ENCODE data around the gene VCP. TPM values are rescaled to one million over a fixed set of nuclear protein-coding genes. Genes with fewer than 3 reads are reported as not detected.

Gene VCP
- polyA plus RNA-seq, 1 donor (not counting 4 experiments of a cell fraction or from before 2014, with no cell fraction given) = 414 TPM

GRCh38 chr9:35044071-35044470, 28.4 kb downstream of the VCP start:
- Histone ChIP-seq H3K27me3 (ENCODE audit: control insufficient read depth, extremely low read depth, insufficient read depth, low read length) (no peaks in the 10 kb centered on the region), H2AFZ (ENCODE audit: control insufficient read depth, low read length) (no peak overlapping the region), H3K79me2 (ENCODE audit: control insufficient read depth, insufficient read depth, low read length) (no peaks in the 10 kb centered on the region), H3K4me3 (ENCODE audit: control insufficient read depth in 2 of 3, extremely low read depth in 1 of 3, insufficient read depth in 2 of 3, low read depth in 1 of 3, low read length in 3 of 3) (no peak overlapping the region), H3K9ac (ENCODE audit: control insufficient read depth, extremely low read depth, insufficient read depth, low read length) (no peak overlapping the region), H4K20me1 (ENCODE audit: control insufficient read depth, extremely low read depth, insufficient read depth, low read length) (peaks cover 2% of the 10 kb centered on the region), H3K4me1 (ENCODE audit: control insufficient read depth, extremely low read depth, insufficient read depth, low read length) (peaks cover 17% of the 10 kb centered on the region), H3K27ac (ENCODE audit: control insufficient read depth, insufficient read depth, low read length) (no peak overlapping the region), H3K9me3 (ENCODE audit: control insufficient read depth, low read depth, low read length) (no peaks in the 10 kb centered on the region), H3K4me2 (ENCODE audit: control insufficient read depth, extremely low read depth, insufficient read depth, low read depth, low read length) (no peak overlapping the region), H3K9me1 (ENCODE audit: control insufficient read depth, extremely low read depth, insufficient read depth, low read length) (no peaks in the 10 kb centered on the region), H3K36me3 (ENCODE audit: control insufficient read depth in 2 of 2, extremely low read depth in 1 of 2, insufficient read depth in 2 of 2, low read length in 2 of 2) (peaks cover 3 to 6% of the 10 kb centered on the region in 2 experiments)
- DNase-seq (ENCODE audit: low read depth, low spot score) (no peak), FAIRE-seq (no peak)
- dilution Hi-C loops (cut with MboI; ENCODE audit: extremely low pct_ligation_motif_present, low sequenced_read_pairs) = no loop called here
- TF ChIP-seq EZH2 (IDR thresholded peaks at IDR 0.05; ENCODE audit: low read length) (no peak), CTCF (optimal IDR thresholded peaks at IDR 0.05 in 1 of 3, IDR thresholded peaks at IDR 0.05 in 1 of 3, conservative IDR thresholded peaks at IDR 0.05 in 1 of 3; ENCODE audit: extremely low read depth in 1 of 3, insufficient read depth in 2 of 3, low read length in 3 of 3) (no peak)

GRCh38 chr9:35042891-35043545, 29.4 kb downstream of the VCP start:
- peaks cover 3% of the 10 kb centered on the region in 2 experiments for H3K36me3 ChIP-seq (ENCODE audit: control insufficient read depth in 2 of 2, extremely low read depth in 1 of 2, insufficient read depth in 2 of 2, low read length in 2 of 2)
- no peak overlapping the region for H3K27ac ChIP-seq (ENCODE audit: control insufficient read depth, insufficient read depth, low read length)
- FAIRE-seq (no peak), DNase-seq (ENCODE audit: low read depth, low spot score) (no peak)
- H3K4me1 ChIP-seq (ENCODE audit: control insufficient read depth, extremely low read depth, insufficient read depth, low read length) = peaks cover 17% of the 10 kb centered on the region
- no peaks in the 10 kb centered on the region for H3K9me3 ChIP-seq (ENCODE audit: control insufficient read depth, low read depth, low read length)
- H3K4me3 ChIP-seq (ENCODE audit: control insufficient read depth in 2 of 3, extremely low read depth in 1 of 3, insufficient read depth in 2 of 3, low read depth in 1 of 3, low read length in 3 of 3) = no peak overlapping the region
- H4K20me1 ChIP-seq (ENCODE audit: control insufficient read depth, extremely low read depth, insufficient read depth, low read length) = peaks cover 2% of the 10 kb centered on the region
- no peak overlapping the region for H2AFZ ChIP-seq (ENCODE audit: control insufficient read depth, low read length)
- H3K27me3 ChIP-seq (ENCODE audit: control insufficient read depth, extremely low read depth, insufficient read depth, low read length) = no peaks in the 10 kb centered on the region
- H3K9me1 ChIP-seq (ENCODE audit: control insufficient read depth, extremely low read depth, insufficient read depth, low read length) = no peaks in the 10 kb centered on the region
- dilution Hi-C loops (cut with MboI; ENCODE audit: extremely low pct_ligation_motif_present, low sequenced_read_pairs) = no loop called here
- H3K79me2 ChIP-seq (ENCODE audit: control insufficient read depth, insufficient read depth, low read length) = no peaks in the 10 kb centered on the region
- H3K9ac ChIP-seq (ENCODE audit: control insufficient read depth, extremely low read depth, insufficient read depth, low read length) = no peak overlapping the region
- TF ChIP-seq CTCF (optimal IDR thresholded peaks at IDR 0.05 in 1 of 3, IDR thresholded peaks at IDR 0.05 in 1 of 3, conservative IDR thresholded peaks at IDR 0.05 in 1 of 3; ENCODE audit: extremely low read depth in 1 of 3, insufficient read depth in 2 of 3, low read length in 3 of 3) = no peak
- TF ChIP-seq EZH2 (IDR thresholded peaks at IDR 0.05; ENCODE audit: low read length) = no peak
- no peak overlapping the region for H3K4me2 ChIP-seq (ENCODE audit: control insufficient read depth, extremely low read depth, insufficient read depth, low read depth, low read length)
